ENCODE data around the gene FAM169A.
"Not testable (repeated sequence)": the region's sequence is repeated elsewhere in the genome, so short reads cannot be mapped to it uniquely, and the experiment has no call there.

FAM169A gene

GRCh38 chr5:74865804-74866595 is at the start of gene FAM169A:
FAM169A (minus strand) TSS chr5:74866387; CDS start chr5:74841676, 24,711 bp downstream.
- DNase-seq (ENCODE audit: low read depth) = peak; percentile 6

GRCh38 chr5:74915488-74915887 is 49.3 kb upstream of the FAM169A start:
- no peak for DNase-seq (ENCODE audit: low read depth)

- not testable (repeated sequence) for DNase-seq (ENCODE audit: low read depth)
Measured at GRCh38 chr5:74911421-74911820, 45.2 kb upstream of the FAM169A start.

- not testable (repeated sequence) for DNase-seq (ENCODE audit: low read depth)
Measured at GRCh38 chr5:74909888-74910287, 43.7 kb upstream of the FAM169A start.

- not testable (repeated sequence) for DNase-seq (ENCODE audit: low read depth)
Measured at GRCh38 chr5:74908237-74908636, 42.0 kb upstream of the FAM169A start.

GRCh38 chr5:74904713-74905112 is 38.5 kb upstream of the FAM169A start:
- not testable (repeated sequence) for DNase-seq (ENCODE audit: low read depth)

GRCh38 chr5:74903165-74903787 is 37.1 kb upstream of the FAM169A start:
- DNase-seq (ENCODE audit: low read depth) = no peak

GRCh38 chr5:74897049-74897448 is 30.9 kb upstream of the FAM169A start:
- DNase-seq (ENCODE audit: low read depth) = no peak

GRCh38 chr5:74895906-74896305 is 29.7 kb upstream of the FAM169A start:
- no peak for DNase-seq (ENCODE audit: low read depth)

- no peak for DNase-seq (ENCODE audit: low read depth)
Measured at GRCh38 chr5:74894351-74894750, 28.2 kb upstream of the FAM169A start.

- DNase-seq (ENCODE audit: low read depth) = no peak
Measured at GRCh38 chr5:74892921-74893320, 26.7 kb upstream of the FAM169A start.

- no peak for DNase-seq (ENCODE audit: low read depth)
Measured at GRCh38 chr5:74889523-74890105, 23.4 kb upstream of the FAM169A start.

GRCh38 chr5:74888117-74888516 is 21.9 kb upstream of the FAM169A start:
- DNase-seq (ENCODE audit: low read depth) = no peak

GRCh38 chr5:74885170-74885569 is 19.0 kb upstream of the FAM169A start:
- DNase-seq (ENCODE audit: low read depth) = no peak

- DNase-seq (ENCODE audit: low read depth) = not testable (repeated sequence)
Measured at GRCh38 chr5:74882379-74883134, 16.4 kb upstream of the FAM169A start.

GRCh38 chr5:74877624-74878304 is 11.6 kb upstream of the FAM169A start:
- no peak for DNase-seq (ENCODE audit: low read depth)

GRCh38 chr5:74875994-74876791 is 10.0 kb upstream of the FAM169A start:
- no peak for DNase-seq (ENCODE audit: low read depth)

- DNase-seq (ENCODE audit: low read depth) = no peak
Measured at GRCh38 chr5:74873525-74874249, 7.5 kb upstream of the FAM169A start.

GRCh38 chr5:74870299-74871067 is 4.3 kb upstream of the FAM169A start:
- no peak for DNase-seq (ENCODE audit: low read depth)
